Transverse colon (tissue), 4 donors: ENCODE data around the gene PNKD. TPM values are rescaled to one million over a fixed set of nuclear protein-coding genes. Genes with fewer than 3 reads are reported as not detected.

Experiments
- DNase-seq: peaks from one replicate; pipeline ENCODE4 v3.0.0-alpha.2; 2019
- H3K27ac ChIP-seq, 4 donors: fragments of 200-600 bp; sonication (generic); 2 replicates each; pipeline ENCODE4 v1.5.1; 2016 to 2018; ENCODE audit warnings: inconsistent platforms in 4 of 4
- H3K27me3 ChIP-seq: fragments of 200-600 bp; sonication (generic); 2 replicates; pipeline ENCODE4 v1.5.1; 2017; ENCODE audit warnings: inconsistent platforms
- H3K36me3 ChIP-seq, 4 donors: fragments of 200-600 bp; sonication (generic); 2 replicates each; pipeline ENCODE4 v1.5.1; 2017 to 2019; ENCODE audit warnings: inconsistent platforms in 4 of 4
- H3K4me1 ChIP-seq, 4 donors: fragments of 200-600 bp; sonication (generic); 2 replicates each; pipeline ENCODE4 v1.5.1; 2017 to 2020; ENCODE audit warnings: inconsistent platforms in 4 of 4
- H3K4me3 ChIP-seq, 4 donors: fragments of 200-600 bp; sonication (generic); 1 replicate in 1 of 4; 2 replicates in 3 of 4; pipeline versions ENCODE4 v1.5.1 to v1.6.1; 2017 to 2019; ENCODE audit warnings: inconsistent platforms in 4 of 4
- H3K9me3 ChIP-seq, 2 donors: fragments of 200-600 bp; sonication (generic); 2 replicates each; pipeline ENCODE4 v1.5.1; 2017 to 2019; ENCODE audit warnings: inconsistent platforms in 2 of 2
- CTCF ChIP-seq, 5 experiments: fragments of 200-600 bp in 3 of 5; fragments of 450-650 bp in 2 of 5; sonication (generic) in 3 of 5; IDR thresholded peaks; 1 replicate in 2 of 5; 2 replicates in 3 of 5; pipeline ENCODE4 v1.5.1; 2016 to 2017; ENCODE audit warnings: antibody characterized with exemption in 5 of 5, inconsistent platforms in 3 of 5, mild to moderate bottlenecking in 2 of 5, moderate library complexity in 1 of 5
- EP300 ChIP-seq: sonication (generic); formaldehyde crosslinking; IDR thresholded peaks from one replicate; pipeline ENCODE4 v1.6.1; 2017; ENCODE audit warnings: antibody characterized with exemption, low read depth
- POLR2A ChIP-seq: fragments of 450-650 bp; IDR thresholded peaks from one replicate; pipeline ENCODE4 v1.6.1; 2016; ENCODE audit warnings: antibody characterized with exemption, mild to moderate bottlenecking, moderate library complexity
- POLR2AphosphoS5 ChIP-seq, 3 donors: sonication (generic); formaldehyde crosslinking; IDR thresholded peaks; one replicate each; pipeline ENCODE4 v1.6.1; 2016; ENCODE audit warnings: antibody characterized with exemption in 3 of 3
- WGBS, 2 donors: methylation state at CpG; one replicate each; pipeline ENCODE4 v1.1.5; 2018; ENCODE audit warnings: low coverage in 1 of 2; 5-methylcytosine and 5-hydroxymethylcytosine counted together
- in situ Hi-C, 4 donors: fragments of 200-750 bp; cut with MboI; loops; one replicate each; pipeline versions ENCODE4 v1.15.0 to v1.15.1; 2017; ENCODE audit warnings: low sequenced_read_pairs in 3 of 4, low pct_ligation_motif_present in 1 of 4, low pct_unique_long_range_greater_than_20kb in 1 of 4
- intact Hi-C: fragments of 100-400 bp; cut with DNase I; formaldehyde crosslinking; loops from one replicate; pipeline ENCODE4 v1.15.1; 2023; ENCODE audit warnings: low total_unique reads
- total RNA-seq, 4 donors: library from RNA; depleted of rRNA; stranded (reverse); fragments of >200 nt; gene quantifications; one replicate each; pipeline ENCODE4 v1.1.0, GENCODE V29; 2016

The PNKD gene
- total RNA-seq, 4 donors from 2014 or later: 14.3 to 111 (median 100) TPM

DNA sequence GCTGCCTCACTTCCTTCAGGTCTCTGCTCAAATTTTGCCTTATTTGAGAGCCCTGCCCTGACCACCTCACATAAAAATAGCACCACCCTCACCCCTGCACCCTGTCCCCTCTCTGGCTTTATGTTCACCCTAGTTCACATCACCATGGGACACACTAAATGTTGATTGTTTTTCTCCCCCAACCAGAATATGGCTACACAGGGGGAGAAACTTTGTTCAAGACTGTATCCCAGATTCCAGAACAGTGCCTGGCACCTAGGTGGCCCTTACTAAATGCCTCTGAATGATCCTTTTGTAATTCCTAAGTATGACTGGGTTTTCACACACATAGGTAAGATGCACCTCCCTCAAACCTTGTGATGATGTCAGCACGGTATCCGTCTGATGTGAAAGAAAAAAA is 58.0 kb downstream of the PNKD start:
- H3K27ac ChIP-seq: no peak overlapping the region

DNA sequence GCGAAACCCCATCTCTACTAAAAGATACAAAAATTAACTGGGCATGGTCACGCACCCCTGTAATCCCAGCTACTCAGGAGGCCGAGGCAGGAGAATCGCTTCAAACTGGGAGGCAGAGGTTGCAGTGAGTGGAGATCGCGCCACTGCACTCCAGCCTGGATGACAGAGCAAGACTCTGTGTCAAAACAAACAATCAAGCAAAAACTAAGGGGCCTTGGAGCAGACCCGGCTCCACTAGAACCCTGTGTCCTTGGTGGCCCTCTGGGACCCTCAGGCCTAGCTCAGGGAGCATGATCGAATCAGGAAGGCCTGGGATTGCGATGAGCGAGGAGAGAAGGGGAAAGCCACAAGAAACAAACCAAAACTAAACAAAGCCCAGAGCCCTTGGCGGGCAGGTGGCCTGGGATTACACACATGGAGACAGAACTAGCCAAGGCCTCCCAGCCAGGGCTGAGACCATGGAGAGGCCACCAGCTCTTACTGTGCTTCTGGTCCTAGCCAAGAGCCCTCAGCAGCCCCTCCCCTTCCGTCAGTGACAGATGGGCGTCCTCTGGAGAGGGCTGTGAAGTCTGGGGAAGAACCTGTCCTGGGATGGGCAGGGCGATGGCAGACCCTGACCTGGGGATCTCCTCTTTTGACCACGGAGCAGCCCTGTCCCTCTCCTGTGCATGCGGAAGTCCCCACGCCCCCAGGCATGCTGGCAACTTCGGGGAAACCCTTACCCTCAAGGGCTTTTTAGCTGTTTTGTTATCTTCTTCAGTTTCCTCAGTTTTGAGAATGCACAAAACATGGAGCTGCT is 58.9 kb downstream of the PNKD start:
- H3K36me3 ChIP-seq: no peaks in the 10 kb centered on the region
- DNase-seq: no peak
- TF ChIP-seq EP300 (no peak), CTCF (IDR thresholded peaks at IDR 0.05) (no peak), POLR2AphosphoS5 (IDR thresholded peaks at IDR 0.05) (no peak), POLR2A (no peak)
- H3K27ac ChIP-seq: peak overlapping the region in 2 of 4 donors; percentile 13 to 34
- H3K27me3 ChIP-seq: no peaks in the 10 kb centered on the region
- H3K9me3 ChIP-seq: no peaks in the 10 kb centered on the region
- peaks cover 0 to 14% (median 3%) of the 10 kb centered on the region in 4 donors for H3K4me1 ChIP-seq
- intact Hi-C loops (no loop called here), in situ Hi-C loops (no loop called here)
- no peak overlapping the region for H3K4me3 ChIP-seq
- 73 to 90% methylated on average over 7 to 18 of the region's 18 CpGs for WGBS, 2 donors

More for the DNA sequence above, 58.0 kb downstream of the PNKD start:
- no peak for TF ChIP-seq EP300
- TF ChIP-seq POLR2AphosphoS5 (IDR thresholded peaks at IDR 0.05): no peak
- no peak for TF ChIP-seq POLR2A
- no peak for TF ChIP-seq CTCF (IDR thresholded peaks at IDR 0.05)
- Histone ChIP-seq H3K4me3 (no peak overlapping the region), H3K9me3 (no peaks in the 10 kb centered on the region), H3K27me3 (no peaks in the 10 kb centered on the region), H3K4me1 (peaks cover 0 to 21% (median 11%) of the 10 kb centered on the region in 4 donors), H3K36me3 (no peaks in the 10 kb centered on the region)
- intact Hi-C loops: no loop called here
- in situ Hi-C loops: no loop called here
- DNase-seq: no peak
- whole genome bisulfite sequencing, 2 donors: 90 to 95% methylated on average over 2 of the region's 2 CpGs

GRCh38 chr2:218329826-218330593 is 59.7 kb downstream of the PNKD start:
- H3K9me3 ChIP-seq: no peaks in the 10 kb centered on the region
- no peak for TF ChIP-seq POLR2AphosphoS5 (IDR thresholded peaks at IDR 0.05)
- no peak for TF ChIP-seq POLR2A
- no peak for TF ChIP-seq CTCF (IDR thresholded peaks at IDR 0.05)
- no peak for TF ChIP-seq EP300
- 20 to 66% methylated on average over 1 to 8 of the region's 8 CpGs for WGBS, 2 donors
- intact Hi-C loops (no loop called here), in situ Hi-C loops (no loop called here)
- H3K27me3 ChIP-seq: no peaks in the 10 kb centered on the region
- peak; percentile 25 for DNase-seq
- peak overlapping the region in 2 of 4 donors; percentile 13 to 34 for H3K27ac ChIP-seq
- peaks cover 0 to 9% (median 0%) of the 10 kb centered on the region in 4 donors for H3K4me1 ChIP-seq
- H3K4me3 ChIP-seq: no peak overlapping the region
- H3K36me3 ChIP-seq: no peaks in the 10 kb centered on the region

DNA sequence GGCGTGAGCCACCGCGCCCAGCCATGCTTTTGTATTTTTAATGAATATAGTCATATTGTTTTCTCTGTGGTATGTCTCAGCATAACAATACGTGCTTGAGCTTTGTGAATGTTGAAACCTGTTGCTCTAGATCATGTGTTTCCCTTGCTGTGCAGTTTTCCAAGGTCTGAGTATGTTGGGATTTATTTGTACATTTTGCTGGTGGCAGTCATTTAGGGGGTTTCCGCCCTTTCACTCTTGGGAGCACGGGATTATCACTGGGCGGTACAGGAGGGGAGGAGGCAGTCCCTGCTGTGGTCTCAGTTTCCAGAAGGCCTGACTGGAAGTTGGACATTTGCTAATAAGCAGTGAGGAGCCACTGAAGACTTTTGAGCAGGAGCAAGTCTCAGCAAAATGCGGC is 61.4 kb downstream of the PNKD start:
- H3K27ac ChIP-seq: peak overlapping the region; percentile 4 to 64 (median 31)

More for the DNA sequence above, 61.4 kb downstream of the PNKD start:
- Histone ChIP-seq H3K27me3 (no peaks in the 10 kb centered on the region), H3K4me1 (peaks cover 0 to 9% (median 0%) of the 10 kb centered on the region in 4 donors), H3K36me3 (no peaks in the 10 kb centered on the region), H3K4me3 (no peak overlapping the region), H3K9me3 (no peaks in the 10 kb centered on the region)
- DNase-seq: no peak
- in situ Hi-C loops (no loop called here), intact Hi-C loops (no loop called here)
- 76 to 80% methylated on average over 3 to 8 of the region's 8 CpGs for WGBS, 2 donors
- no peak for TF ChIP-seq CTCF (IDR thresholded peaks at IDR 0.05)
- no peak for TF ChIP-seq POLR2A
- TF ChIP-seq EP300: no peak
- TF ChIP-seq POLR2AphosphoS5 (IDR thresholded peaks at IDR 0.05): no peak
